SU-DHL-6 (cell line): ENCODE results near the gene TBC1D5.
"Not testable (repeated sequence)": the region's sequence is repeated elsewhere in the genome, so short reads cannot be mapped to it uniquely, and the experiment has no call there.

ENCODE experiments used
- H2AFZ ChIP-seq: fragments of 200-600 bp; sonication (generic); 2 replicates; pipeline ENCODE4 v1.6.1; 2014; ENCODE audit warnings: low read depth, mild to moderate bottlenecking, moderate library complexity, mixed read lengths, antibody characterized with exemption, low read length; ENCODE audit not compliant: severe bottlenecking
- H3F3A ChIP-seq: fragments of 200-600 bp; shearing (Covaris generic); 2 replicates; pipeline ENCODE4 v1.6.0; 2016; ENCODE audit warnings: antibody characterized with exemption, mild to moderate bottlenecking; ENCODE audit not compliant: insufficient read depth
- H3K27ac ChIP-seq: fragments of 200-600 bp; sonication (generic); 2 replicates; pipeline ENCODE4 v1.5.1; 2016; ENCODE audit warnings: low read depth, mild to moderate bottlenecking, low read length, moderate library complexity, mixed read lengths
- H3K27me3 ChIP-seq: fragments of 200-600 bp; sonication (generic), shearing (Covaris generic); 2 replicates; pipeline ENCODE4 v1.6.0; 2014; ENCODE audit warnings: mild to moderate bottlenecking, low read length
- H3K36me3 ChIP-seq: fragments of 200-600 bp; sonication (generic); 2 replicates; pipeline ENCODE4 v1.6.1; 2014; ENCODE audit warnings: mild to moderate bottlenecking, low read length, mixed read lengths
- H3K4me2 ChIP-seq: fragments of 300-600, 200-600 bp; shearing (Covaris generic), sonication (generic); 2 replicates; pipeline ENCODE4 v1.6.0; 2014; ENCODE audit warnings: low read length, low read depth, mild to moderate bottlenecking; ENCODE audit not compliant: poor library complexity, severe bottlenecking
- H3K4me3 ChIP-seq: fragments of 200-600 bp; sonication (generic); 2 replicates; pipeline ENCODE4 v1.5.1; 2014; ENCODE audit warnings: antibody characterized with exemption, low read length, mild to moderate bottlenecking, mixed read lengths; ENCODE audit not compliant: insufficient read depth, poor library complexity, severe bottlenecking
- H3K79me2 ChIP-seq: fragments of 200-600 bp; sonication (generic); 2 replicates; pipeline ENCODE4 v1.6.1; 2014; ENCODE audit warnings: mild to moderate bottlenecking, low read length, moderate library complexity; ENCODE audit not compliant: insufficient read depth
- H3K9ac ChIP-seq: fragments of 200-600 bp; sonication (generic); 2 replicates; pipeline ENCODE4 v1.7.0; 2014; ENCODE audit warnings: mild to moderate bottlenecking, low read length
- H3K9me2 ChIP-seq: fragments of 200-600 bp; sonication (generic); replicated peaks from 2 replicates; pipeline ENCODE4 v1.6.1; 2014; ENCODE audit warnings: low read length; ENCODE audit not compliant: insufficient read depth
- H3K9me3 ChIP-seq: fragments of 200-600 bp; sonication (generic); 2 replicates; pipeline ENCODE4 v1.6.1; 2014; ENCODE audit warnings: low read length, mixed read lengths; ENCODE audit not compliant: insufficient read depth
- H4K20me1 ChIP-seq: fragments of 200-600 bp; sonication (generic); 2 replicates; pipeline ENCODE4 v1.6.1; 2014; ENCODE audit warnings: low read depth, mild to moderate bottlenecking, antibody characterized with exemption, low read length, moderate library complexity, mixed read lengths
- CTCF ChIP-seq: fragments of 200-600 bp; sonication (generic); IDR thresholded peaks from one replicate; pipeline ENCODE4 v1.5.1; 2017; ENCODE audit warnings: antibody characterized with exemption, mild to moderate bottlenecking, low read length, moderate library complexity; ENCODE audit not compliant: insufficient read depth, poor library complexity, severe bottlenecking
- EZH2phosphoT487 ChIP-seq: fragments of 200-600 bp; sonication (generic), shearing (Covaris generic); conservative IDR thresholded peaks from 2 replicates; pipeline ENCODE4 v1.6.1; 2018; ENCODE audit warnings: mild to moderate bottlenecking, antibody characterized with exemption, low read length, moderate library complexity, mixed read lengths

Gene TBC1D5

GRCh38 chr3:17709236-17709810, 33.1 kb downstream of the TBC1D5 start:
- Histone ChIP-seq H3K79me2 (peaks cover 25% of the 10 kb centered on the region), H3K4me2 (no peak overlapping the region), H3K27me3 (no peaks in the 10 kb centered on the region), H2AFZ (no peak overlapping the region), H3K9me3 (no peaks in the 10 kb centered on the region), H3K36me3 (no peaks in the 10 kb centered on the region; the same call in 1 of the 2 replicates), H3F3A (0 out of 2 replicates have a peak, but pooled peaks cover 6% of the 10 kb centered on the region), H3K9ac (no peak overlapping the region), H3K27ac (no peak overlapping the region), H4K20me1 (no peaks in the 10 kb centered on the region), H3K9me2 (no peaks in the 10 kb centered on the region), H3K4me3 (no peak overlapping the region)
- TF ChIP-seq CTCF (no peak), EZH2phosphoT487 (no peak)

- Histone ChIP-seq H3K9me3 (no peaks in the 10 kb centered on the region), H3K4me2 (no peak overlapping the region), H3K36me3 (no peaks in the 10 kb centered on the region; the same call in 1 of the 2 replicates), H3K79me2 (peaks cover 21% of the 10 kb centered on the region), H3K9me2 (no peaks in the 10 kb centered on the region), H2AFZ (no peak overlapping the region), H3K27ac (no peak overlapping the region), H3K9ac (no peak overlapping the region), H3F3A (peaks cover 5% of the 10 kb centered on the region; the same call in 1 of the 2 replicates), H3K4me3 (no peak overlapping the region), H4K20me1 (no peaks in the 10 kb centered on the region), H3K27me3 (no peaks in the 10 kb centered on the region)
- no peak for TF ChIP-seq EZH2phosphoT487
- TF ChIP-seq CTCF, result no peak
Observed at GRCh38 chr3:17707813-17708543, 34.5 kb downstream of the TBC1D5 start.

- H3K36me3 ChIP-seq, H4K20me1 ChIP-seq, H2AFZ ChIP-seq, H3K4me3 ChIP-seq, H3F3A ChIP-seq, H3K27ac ChIP-seq, H3K27me3 ChIP-seq, H3K9ac ChIP-seq, H3K9me2 ChIP-seq, H3K9me3 ChIP-seq, H3K4me2 ChIP-seq: not testable (repeated sequence)
- H3K79me2 ChIP-seq, result peaks cover 11% of the 10 kb centered on the region; the same call in 1 of the 2 replicates
Observed at GRCh38 chr3:17705991-17706390, 36.4 kb downstream of the TBC1D5 start.

GRCh38 chr3:17699815-17700214, 42.6 kb downstream of the TBC1D5 start:
- not testable (repeated sequence) for H3K9ac ChIP-seq, H3K9me3 ChIP-seq, H2AFZ ChIP-seq, H3K27ac ChIP-seq, H3F3A ChIP-seq, H4K20me1 ChIP-seq, H3K36me3 ChIP-seq, H3K79me2 ChIP-seq, H3K4me3 ChIP-seq, H3K4me2 ChIP-seq, H3K9me2 ChIP-seq, H3K27me3 ChIP-seq

GRCh38 chr3:17695665-17696064, 46.8 kb downstream of the TBC1D5 start:
- not testable (repeated sequence) for H3K9ac ChIP-seq, H4K20me1 ChIP-seq, H3K9me3 ChIP-seq, H3K27ac ChIP-seq, H3K4me2 ChIP-seq, H3F3A ChIP-seq, H3K27me3 ChIP-seq, H3K36me3 ChIP-seq, H3K9me2 ChIP-seq, H2AFZ ChIP-seq, H3K4me3 ChIP-seq
- peaks cover 17% of the 10 kb centered on the region; the same call in 1 of the 2 replicates for H3K79me2 ChIP-seq

GRCh38 chr3:17693670-17693999, 48.8 kb downstream of the TBC1D5 start:
- H4K20me1 ChIP-seq, H3K9me3 ChIP-seq, H3K9ac ChIP-seq, H3K27ac ChIP-seq, H3F3A ChIP-seq, H2AFZ ChIP-seq, H3K4me2 ChIP-seq, H3K27me3 ChIP-seq, H3K36me3 ChIP-seq, H3K9me2 ChIP-seq, H3K4me3 ChIP-seq: not testable (repeated sequence)
- H3K79me2 ChIP-seq, result peaks cover 20% of the 10 kb centered on the region; the same call in 1 of the 2 replicates
